HG02973 (cell line): ENCODE measurements around the gene IGF1R.
"Not testable (repeated sequence)": the region's sequence is repeated elsewhere in the genome, so short reads cannot be mapped to it uniquely, and the experiment has no call there.

Experiments
- ATAC-seq: cut with Tn5 transposase; IDR thresholded peaks from one replicate; pipeline ENCODE4 v1.9.1; 2021; ENCODE audit warnings: moderate library complexity; ENCODE audit not compliant: unreplicated experiment

IGF1R gene

GRCh38 chr15:98955331-98955730 is 307.0 kb downstream of the IGF1R start:
- no peak for ATAC-seq

GRCh38 chr15:98955961-98956723 is 307.8 kb downstream of the IGF1R start:
- no peak for ATAC-seq

GRCh38 chr15:98956796-98957553 is 308.6 kb downstream of the IGF1R start:
- no peak for ATAC-seq

GRCh38 chr15:98957655-98958054 is 309.3 kb downstream of the IGF1R start:
- no peak for ATAC-seq

- no peak for ATAC-seq
Measured at GRCh38 chr15:98958076-98958475, 309.7 kb downstream of the IGF1R start.

- no peak for ATAC-seq
Measured at GRCh38 chr15:98958918-98959639, 310.7 kb downstream of the IGF1R start.

GRCh38 chr15:98959640-98960007 is 311.3 kb downstream of the IGF1R start:
- no peak for ATAC-seq

- no peak for ATAC-seq
Measured at GRCh38 chr15:98960555-98961050, 312.3 kb downstream of the IGF1R start.

- ATAC-seq = no peak
Measured at GRCh38 chr15:98963444-98963843, 315.1 kb downstream of the IGF1R start.

- no peak for ATAC-seq
Measured at GRCh38 chr15:98964466-98965133, 316.3 kb downstream of the IGF1R start.

- not testable (repeated sequence) for ATAC-seq
Measured at GRCh38 chr15:98965134-98965491, 316.8 kb downstream of the IGF1R start.

GRCh38 chr15:98965597-98965996 is 317.3 kb downstream of the IGF1R start:
- no peak for ATAC-seq

- ATAC-seq = no peak
Measured at GRCh38 chr15:98966091-98966787, 317.9 kb downstream of the IGF1R start.

GRCh38 chr15:98967096-98967495 is 318.8 kb downstream of the IGF1R start:
- ATAC-seq = no peak

GRCh38 chr15:98967916-98968315 is 319.6 kb downstream of the IGF1R start:
- ATAC-seq = no peak

GRCh38 chr15:98968576-98968975 is 320.2 kb downstream of the IGF1R start:
- ATAC-seq = no peak

GRCh38 chr15:98969126-98969735 is 320.9 kb downstream of the IGF1R start:
- ATAC-seq = no peak

- no peak for ATAC-seq
Measured at GRCh38 chr15:98970799-98971198, 322.5 kb downstream of the IGF1R start.

- no peak for ATAC-seq
Measured at GRCh38 chr15:98976500-98976899, 328.2 kb downstream of the IGF1R start.

- ATAC-seq = no peak
Measured at GRCh38 chr15:98977441-98977840, 329.1 kb downstream of the IGF1R start.
